OCI-LY1 (cell line): ENCODE data around the gene CMPK1.

Experiments
- EZH2 ChIP-seq: fragments of 200-600 bp; sonication (generic), shearing (Covaris generic); IDR thresholded peaks from 2 replicates; pipeline ENCODE4 v1.8.0; 2017; ENCODE audit warnings: borderline replicate concordance, mixed run types, mild to moderate bottlenecking, antibody characterized with exemption, low read length, moderate library complexity, mixed read lengths
- TF ChIP-seq, protein P1 (sequence below): fragments of 200-600 bp; sonication (generic), shearing (Covaris generic); IDR thresholded peaks from 2 replicates; pipeline ENCODE4 v1.5.1; 2017; ENCODE audit warnings: mild to moderate bottlenecking, antibody characterized with exemption, low read length, moderate library complexity, mixed read lengths

GRCh38 chr1:47347735-47348134 is 14.1 kb downstream of the CMPK1 start:
- TF ChIP-seq, protein P1, sequence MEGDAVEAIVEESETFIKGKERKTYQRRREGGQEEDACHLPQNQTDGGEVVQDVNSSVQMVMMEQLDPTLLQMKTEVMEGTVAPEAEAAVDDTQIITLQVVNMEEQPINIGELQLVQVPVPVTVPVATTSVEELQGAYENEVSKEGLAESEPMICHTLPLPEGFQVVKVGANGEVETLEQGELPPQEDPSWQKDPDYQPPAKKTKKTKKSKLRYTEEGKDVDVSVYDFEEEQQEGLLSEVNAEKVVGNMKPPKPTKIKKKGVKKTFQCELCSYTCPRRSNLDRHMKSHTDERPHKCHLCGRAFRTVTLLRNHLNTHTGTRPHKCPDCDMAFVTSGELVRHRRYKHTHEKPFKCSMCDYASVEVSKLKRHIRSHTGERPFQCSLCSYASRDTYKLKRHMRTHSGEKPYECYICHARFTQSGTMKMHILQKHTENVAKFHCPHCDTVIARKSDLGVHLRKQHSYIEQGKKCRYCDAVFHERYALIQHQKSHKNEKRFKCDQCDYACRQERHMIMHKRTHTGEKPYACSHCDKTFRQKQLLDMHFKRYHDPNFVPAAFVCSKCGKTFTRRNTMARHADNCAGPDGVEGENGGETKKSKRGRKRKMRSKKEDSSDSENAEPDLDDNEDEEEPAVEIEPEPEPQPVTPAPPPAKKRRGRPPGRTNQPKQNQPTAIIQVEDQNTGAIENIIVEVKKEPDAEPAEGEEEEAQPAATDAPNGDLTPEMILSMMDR, result no peak
- no peak for TF ChIP-seq EZH2
